DMS53 treated with DMSO at 0.1 percent for 48 hours (cell line): ENCODE results near the gene AKAP13.
A peak's percentile ranks its signal among the peaks of the same experiment; 100 is the strongest.

Experiments
- DNase-seq: peaks from one replicate; lab custom pipeline; 2025; ENCODE audit not compliant: unreplicated experiment; lab: John Stamatoyannopoulos, UW

Gene AKAP13

DNA sequence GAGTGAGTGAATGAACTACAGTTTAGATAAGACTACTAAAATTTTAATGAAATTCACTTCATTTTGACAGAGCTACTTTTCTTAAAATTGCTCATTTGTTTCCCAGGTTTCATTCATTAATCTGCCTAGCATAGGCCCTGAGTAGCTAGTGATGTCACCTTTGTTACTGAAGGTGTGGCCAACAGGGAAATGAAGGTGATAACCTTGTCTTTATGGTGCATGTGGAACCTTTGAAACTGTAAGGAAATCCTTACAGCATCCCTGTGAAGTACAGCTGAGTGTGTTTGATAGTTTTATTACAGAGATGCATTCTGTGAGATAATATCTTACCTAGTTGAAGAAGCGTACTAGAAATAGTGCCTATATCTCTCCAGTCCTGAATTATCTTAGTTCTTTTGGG, 112.9 kb downstream of the AKAP13 start:
- no peak for DNase-seq

DNA sequence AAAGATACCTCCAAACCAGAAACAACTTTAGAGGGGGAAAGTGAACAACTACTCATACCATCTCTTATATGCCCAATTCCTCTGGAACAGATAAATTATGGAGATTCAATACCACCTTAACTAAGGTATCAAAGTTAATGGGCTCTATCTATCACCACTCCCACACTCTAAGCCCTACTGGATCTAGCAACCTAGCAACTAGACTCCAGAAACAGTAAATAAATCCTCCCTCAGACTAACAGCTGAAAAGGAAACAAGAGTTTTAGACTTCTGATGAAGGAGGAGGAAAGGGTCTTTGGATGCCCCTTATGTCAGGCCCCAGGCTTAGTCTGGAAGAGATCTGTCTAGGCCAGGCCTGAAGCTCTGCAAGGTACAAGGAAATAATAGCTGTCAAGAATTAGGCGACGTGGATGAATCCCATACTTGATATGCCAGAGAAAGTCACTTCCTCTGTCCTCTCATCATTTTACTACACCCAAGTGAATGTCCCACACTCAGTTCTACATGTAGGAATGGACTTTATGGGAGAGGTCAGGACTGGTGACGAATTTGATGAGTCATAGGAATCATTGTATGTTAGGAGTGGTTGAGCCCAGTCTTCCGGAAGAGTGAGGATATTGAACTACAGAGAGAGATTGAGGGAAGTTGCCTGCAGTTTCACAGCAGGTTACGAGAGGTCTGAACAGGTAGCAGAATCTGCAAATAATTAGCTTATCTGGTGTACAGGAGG, 113.8 kb downstream of the AKAP13 start:
- peak; percentile 88 for DNase-seq

DNA sequence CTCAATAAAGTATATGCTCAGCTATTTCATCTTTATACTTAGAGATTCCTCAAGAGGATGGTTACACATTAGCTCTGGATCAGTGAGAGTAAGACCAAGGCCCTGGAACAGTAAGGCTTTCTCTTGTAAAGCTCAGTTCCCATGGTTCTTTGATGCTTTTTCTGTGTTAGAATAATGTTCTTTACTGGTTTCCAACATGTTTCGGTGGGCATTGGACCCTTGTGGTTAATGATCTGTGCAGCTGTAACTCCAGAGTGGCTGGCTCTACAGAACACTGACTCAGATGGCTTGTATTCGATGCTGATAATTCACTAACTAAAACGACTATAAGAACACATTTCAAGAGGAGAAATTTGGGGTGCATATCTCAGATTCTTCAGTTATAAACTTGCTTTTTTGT, 114.7 kb downstream of the AKAP13 start:
- DNase-seq = no peak

DNA sequence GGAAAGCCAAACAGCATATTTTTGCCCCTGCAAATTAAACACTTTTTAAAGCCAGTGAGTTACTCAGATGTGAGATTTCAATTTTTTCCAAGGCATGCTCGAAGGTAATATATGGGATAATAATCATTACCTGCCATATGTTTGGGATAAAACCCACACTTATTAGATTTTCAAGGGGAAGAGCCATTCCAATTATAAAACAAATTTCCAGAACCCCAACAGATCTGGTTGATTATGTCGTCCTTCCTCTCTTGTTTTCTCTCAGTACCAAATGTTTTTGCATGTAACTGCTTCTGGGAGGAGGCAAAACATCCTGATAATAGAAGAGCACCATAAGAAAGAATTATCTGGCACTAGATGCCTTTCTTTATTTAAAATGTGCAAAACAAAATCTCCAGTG, 115.1 kb downstream of the AKAP13 start:
- DNase-seq = no peak

DNA sequence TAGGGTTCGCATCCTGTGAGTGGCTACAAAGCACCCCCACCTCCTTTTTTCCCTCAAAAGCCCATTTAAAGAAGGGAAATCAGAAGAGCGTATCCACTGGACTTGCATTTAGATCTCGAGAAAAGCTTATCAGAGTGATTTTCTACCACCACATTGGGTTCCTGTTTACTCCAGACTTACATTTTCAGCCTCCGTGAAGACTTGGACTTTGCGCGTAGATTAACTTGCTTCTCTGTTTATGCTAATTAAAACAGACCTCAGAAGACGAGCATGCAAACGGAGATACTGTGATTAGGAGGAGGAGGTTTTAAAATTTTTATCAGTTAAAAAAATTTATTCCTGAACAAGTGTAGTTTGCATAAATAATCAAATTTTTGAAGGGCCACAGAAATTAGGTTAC, 115.7 kb downstream of the AKAP13 start:
- DNase-seq = no peak

DNA sequence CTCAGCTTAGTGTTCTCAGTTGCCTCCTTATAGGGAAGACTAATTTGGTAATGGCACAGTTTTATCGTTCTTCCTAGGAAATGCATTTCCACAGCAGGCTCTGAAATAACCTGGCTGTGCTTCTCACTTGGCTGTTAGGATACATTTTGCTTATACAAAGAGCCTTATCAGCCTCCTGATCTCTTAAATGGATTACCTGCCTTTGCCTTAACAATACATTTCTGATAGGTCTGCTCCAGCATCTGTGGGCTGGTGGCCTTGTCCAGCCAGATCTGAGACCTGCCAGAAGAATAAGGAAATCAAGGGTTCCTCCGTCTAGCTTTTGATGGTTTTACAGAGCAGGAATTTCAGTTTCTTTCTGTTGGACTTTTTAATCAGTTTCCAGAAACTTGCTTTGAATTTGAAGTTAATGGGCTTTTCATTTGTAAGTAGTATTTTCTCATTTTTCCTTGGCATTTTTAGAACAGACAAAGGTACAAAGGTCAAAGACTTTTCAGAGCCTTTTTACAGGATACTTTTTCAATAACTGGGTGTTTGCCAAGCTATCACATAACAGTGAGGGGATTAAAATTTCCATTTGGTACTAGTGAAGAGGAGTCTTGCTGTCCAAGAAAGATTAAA, 116.3 kb downstream of the AKAP13 start:
- DNase-seq = no peak

DNA sequence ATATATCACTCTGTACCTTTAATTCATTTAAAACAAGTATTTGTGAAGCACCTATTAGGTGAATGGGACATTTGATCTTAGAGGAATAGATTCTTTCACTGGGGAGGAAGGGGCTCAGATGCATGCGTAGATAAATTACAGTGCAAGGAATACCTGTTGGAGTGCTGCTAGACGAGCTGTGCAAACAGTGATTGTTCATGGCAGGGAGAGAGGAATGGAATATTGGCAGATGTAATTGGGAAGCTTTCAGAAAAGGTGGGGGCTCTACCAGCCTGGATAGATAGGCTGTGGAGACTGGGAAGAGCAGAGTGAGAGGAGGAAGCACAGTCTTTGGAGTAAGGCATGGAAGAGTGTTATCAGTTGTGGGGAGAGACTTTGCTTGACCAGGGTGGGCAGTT, 116.8 kb downstream of the AKAP13 start:
- peak; percentile 17 for DNase-seq

DNA sequence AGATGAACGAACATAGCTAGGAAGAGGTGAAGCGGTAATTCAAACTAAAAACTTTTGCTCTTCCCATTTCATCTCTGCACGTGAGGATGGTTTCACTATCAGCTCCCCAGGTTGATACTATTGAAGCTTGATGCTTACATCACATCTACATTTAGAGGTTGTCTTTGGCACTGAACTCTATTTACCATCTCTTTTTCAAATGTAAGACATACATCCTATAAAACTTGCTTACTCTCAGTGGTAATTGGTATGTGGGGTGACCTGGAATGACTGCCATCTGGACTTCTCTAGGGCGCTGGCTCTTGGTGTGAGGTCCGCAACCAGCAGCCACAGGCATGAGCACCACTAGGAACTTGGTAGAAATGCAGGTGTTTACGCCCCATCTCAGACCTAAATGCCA, 118.1 kb downstream of the AKAP13 start:
- DNase-seq = no peak

DNA sequence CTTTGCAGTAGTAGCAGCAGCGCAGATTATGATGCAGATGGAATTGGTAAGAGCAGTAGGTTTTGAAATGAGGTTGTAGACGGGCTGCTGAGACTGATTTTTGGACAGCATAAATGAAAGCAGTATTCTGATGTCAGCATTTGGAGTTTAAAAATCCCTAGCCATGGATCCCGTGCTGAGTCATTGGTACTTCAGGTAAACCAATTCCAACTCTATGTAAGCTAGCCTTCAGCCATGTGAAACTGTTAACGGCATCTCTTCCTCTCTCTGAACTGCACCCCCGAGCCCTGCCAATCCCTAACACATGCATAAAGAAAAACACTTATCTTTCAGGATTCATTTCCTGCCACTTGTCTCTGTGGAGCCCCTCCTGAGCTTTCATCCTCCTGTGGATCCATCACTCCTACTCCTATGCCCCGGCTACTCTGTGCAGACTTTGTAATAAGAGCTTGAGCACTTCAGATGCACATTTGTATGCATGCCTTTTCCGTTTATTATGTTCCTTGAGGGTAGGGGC, 119.0 kb downstream of the AKAP13 start:
- DNase-seq = peak; percentile 69

DNA sequence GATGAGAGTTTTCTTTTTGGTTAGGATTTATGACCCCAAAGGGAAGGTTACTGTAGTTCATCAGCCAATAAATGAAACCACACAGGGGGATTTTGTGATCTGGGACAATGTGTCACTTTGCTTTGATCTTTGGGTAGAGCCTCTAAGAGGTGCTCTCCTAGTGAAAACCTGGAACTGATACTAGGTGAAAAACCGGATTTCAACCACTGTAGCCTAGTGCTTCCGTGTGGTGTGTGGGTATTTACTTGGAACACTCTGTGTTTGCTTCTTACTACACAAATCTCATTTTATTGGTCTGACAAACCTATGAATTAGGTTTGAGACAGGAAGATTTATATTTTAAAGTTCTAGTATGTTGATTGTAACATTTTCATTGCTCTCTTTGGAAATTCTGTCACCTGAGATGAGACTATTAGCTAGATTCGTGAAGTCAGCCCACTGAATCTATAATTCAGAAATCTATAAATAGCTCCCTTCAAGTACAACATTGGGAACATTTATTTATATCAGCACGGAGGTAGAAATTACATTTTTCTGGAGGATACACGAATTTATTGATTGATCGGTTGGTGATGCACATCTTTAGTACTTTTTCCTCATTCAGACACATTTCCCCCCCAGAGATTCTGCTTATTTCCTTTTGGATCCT, 119.8 kb downstream of the AKAP13 start:
- DNase-seq = no peak

DNA sequence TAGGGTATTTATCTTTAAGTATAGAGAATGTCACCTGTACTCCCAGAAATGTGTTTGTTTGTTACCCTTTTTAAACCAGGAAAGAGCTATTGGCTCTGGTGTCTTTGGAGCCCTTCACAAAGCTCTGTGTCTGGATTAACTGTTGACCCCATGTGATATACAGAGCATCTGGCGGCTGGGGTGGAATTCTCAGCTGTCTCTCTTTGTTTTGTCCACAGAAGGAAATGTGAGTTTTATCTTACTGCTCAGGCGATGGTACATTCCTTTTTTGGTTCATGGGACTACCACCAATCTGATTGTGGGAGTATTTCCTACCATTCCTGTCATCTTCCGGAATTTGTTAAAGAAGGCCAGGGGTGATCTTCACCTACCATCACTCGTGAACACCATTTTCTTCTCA, 120.3 kb downstream of the AKAP13 start:
- DNase-seq = no peak

DNA sequence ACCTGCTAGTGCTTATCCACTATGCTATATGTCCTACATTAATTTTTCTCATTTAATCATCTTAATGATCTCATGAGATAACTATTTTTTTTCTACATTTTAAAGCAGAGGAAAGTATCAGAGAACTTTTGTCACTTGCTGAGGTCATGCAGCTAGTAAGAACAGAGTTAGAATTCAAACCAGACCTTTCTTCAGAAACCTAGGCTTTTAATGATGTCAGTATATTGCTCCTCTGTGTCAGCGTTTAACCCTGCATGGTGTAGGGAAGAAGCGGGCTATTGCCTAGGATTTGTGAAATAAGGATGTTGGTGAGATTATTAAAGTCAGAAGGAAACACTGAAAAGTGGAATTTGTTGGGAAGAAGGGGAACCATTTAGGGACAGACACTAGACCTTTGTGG, 121.2 kb downstream of the AKAP13 start:
- DNase-seq = no peak

DNA sequence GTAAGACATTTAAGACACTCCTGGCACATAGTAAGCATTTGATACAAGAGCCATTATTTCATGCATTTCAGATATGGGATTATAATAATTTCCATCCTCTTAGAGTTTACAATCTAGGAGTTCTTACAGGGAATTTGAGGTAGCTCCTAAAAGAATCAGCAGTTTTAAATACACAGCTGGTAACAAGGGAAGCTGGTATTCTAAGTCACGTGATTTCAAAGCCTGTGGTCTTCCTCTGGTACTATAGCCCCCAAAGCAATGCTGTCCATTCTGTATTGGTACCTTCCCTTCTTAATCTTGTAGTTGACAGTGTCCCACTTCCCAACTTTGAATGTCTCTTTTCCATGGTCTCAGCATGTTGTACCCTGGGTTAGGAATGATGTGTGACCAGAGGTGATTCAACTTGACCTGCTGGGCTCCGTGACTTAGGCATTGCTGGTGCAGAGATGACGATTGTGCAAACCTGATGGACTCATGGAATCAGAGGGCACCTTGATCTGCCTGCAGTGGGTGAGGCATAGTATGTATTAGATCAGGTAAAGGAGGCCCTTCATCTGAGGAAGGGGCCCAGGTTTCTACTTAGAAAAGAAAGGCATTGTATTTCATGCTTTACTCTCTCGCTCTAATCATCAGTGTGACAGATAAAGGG, 122.9 kb downstream of the AKAP13 start:
- DNase-seq = no peak

DNA sequence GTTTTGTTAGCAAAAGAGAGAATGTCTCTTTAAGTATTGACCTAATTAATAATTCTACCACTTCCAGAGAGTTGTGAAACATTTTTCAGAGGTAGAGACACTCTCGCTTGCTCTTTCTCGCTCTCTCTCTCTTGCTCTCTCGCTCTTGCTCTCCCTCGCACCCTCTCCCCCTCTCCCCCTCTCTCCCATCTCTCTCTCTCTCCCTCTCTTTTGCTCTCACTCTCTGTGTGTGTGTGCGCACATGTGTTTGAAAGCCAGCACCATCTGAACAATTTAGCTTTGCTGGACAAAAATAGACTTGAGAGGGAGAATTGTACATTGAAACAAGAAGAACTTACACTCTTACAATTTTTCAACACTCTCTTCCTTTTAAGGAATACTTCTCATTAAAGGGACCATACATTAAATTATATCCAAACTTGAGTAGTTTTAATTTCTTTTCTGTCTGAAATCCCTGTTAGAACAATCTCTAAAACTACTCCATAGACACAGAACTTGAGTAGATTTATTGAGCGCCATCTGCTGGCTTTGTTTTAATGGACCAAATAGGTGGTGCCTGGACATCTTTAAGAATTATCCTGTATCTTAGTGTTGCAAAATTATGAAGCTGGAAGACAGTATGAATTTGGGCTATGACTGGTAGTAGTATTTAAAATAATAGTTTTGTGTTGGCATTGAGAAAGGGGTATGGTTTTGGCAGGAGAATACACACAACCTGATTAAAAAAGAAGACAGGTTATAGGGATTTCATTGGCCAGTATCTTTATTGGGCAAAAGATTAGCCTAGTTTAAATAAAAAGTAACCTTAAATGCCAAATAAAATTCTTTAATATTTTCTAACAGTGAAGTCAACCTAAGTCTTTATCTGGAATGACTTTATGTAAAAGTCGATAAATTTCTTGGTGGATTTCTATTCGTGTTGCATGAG, 124.6 kb downstream of the AKAP13 start:
- no peak for DNase-seq

DNA sequence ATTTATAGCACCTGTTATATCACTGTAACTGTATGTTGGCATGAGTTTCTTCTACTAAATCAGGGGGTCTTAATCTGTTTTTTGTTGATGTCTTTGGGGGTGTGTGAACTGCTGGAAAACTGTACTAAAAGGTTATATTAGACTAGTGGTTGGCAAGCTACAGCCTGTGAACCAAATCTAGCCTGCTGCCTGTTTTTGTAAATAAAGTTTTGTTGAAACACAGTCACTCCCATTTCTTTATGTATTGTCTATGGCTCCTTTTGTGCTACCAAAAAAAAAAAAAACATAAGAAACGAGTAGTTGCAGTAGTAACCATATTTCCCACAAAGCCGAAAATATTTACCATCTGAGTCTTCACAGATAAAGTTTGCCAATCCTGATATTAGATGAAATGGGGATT, 126.7 kb downstream of the AKAP13 start:
- DNase-seq = no peak

DNA sequence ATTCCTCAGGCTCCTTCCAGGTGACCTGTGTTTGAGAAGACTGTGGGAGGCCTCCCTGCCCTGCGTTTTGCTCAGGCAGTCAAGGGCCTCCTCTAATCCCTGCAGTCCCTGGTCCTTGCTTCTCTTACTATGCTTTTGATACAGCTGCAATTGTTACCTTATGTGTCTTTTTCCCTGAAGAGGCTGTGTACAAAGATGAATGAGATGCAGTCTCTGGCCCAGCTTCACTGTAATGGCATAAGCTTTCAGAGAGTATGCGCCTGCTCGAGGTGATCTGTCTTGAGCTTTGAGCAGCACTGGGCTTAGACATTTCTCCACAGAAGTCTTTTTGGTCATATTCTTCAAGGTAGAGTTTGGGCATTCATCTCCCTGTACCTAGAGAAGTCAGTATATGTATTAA, 129.6 kb downstream of the AKAP13 start:
- no peak for DNase-seq

DNA sequence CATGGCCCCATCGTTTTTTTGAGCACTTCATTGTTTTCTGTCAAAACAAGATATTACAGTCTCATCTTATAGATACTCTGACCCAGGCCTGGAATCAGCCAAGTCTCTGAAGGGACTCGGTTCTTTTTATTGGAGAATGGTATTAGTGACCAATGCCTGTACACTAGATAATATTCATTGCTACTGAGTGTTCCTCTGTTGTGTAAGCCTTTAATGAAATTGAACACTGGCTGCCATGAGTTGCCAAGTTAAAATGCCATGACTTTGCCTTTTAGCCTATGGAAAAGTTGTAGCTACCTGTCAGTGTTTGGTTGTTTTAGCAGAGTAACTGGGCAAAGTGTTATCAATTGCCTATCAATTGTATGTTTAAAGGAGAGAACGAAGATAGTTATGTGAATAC, 134.0 kb downstream of the AKAP13 start:
- DNase-seq = no peak

DNA sequence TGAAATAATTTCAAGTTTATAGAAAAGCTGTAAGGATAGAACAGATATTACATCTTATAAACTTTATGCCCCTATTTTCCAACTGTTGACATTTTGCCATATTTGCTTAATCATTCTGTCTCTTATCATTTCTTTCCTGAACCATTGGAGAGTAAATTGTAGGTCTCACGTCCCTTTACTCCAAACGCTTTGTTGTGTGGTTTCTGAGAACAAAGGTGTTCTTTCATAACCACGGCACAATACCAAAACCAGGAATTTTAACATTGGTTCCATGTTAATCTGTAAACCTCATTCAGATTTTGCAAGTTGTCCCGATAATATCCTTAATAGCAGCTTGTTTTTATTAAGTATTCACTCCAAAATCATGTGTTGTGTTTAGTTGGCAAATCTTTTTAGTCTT, 134.8 kb downstream of the AKAP13 start:
- DNase-seq = no peak

DNA sequence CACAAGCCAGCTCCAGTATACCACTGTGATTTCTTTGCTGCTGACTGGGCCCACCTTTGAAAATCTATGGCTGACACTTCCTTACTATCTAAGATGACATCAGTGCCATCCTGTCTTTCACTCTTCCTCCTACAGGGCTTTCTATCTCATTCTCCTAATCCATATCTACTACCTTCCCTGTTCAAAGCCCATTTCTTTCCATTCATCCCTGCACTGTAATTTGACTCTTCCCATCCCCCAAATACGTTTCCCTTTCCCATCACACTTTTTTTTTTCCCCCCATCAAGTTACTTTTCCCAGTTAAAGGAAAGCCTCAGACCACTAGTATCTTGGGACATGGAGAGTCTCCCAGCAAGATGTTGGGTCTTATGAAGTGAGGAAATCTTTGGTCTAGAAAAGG, 136.7 kb downstream of the AKAP13 start:
- no peak for DNase-seq

DNA sequence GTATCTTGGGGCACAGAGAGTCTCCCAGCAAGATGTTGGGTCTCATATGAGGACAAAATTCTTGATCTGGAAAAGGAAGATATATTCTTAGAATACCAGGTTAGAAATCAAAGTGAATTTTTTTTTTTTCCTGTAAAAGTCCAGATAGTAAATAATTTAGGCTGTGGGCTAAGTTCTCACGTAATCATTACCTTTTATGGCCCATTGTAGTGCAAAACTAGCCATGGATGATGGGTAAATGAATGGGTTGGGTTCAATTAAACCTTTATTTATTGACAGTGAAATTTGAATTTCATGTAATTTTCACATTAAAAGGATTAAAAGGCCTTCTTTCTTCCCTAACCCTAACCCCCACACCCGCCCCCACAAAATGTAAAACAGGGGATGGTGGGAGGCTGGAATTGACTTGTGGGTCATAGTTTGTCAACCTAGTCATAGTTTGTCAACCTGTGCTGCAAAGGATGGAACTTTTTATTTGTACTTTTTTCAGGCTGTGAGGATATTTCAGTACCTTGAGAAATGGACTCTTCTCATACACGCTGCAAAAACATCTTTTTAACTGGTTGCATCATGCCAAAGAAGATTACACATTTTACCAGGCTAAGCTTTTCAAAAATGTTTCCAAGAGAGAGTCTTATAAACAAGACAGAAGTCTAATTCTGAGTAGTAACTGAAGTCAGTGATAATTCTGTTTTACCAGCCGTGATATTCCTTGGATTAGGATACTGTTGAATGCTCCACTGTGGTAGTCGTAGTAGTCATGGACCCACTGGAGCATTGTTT, 138.8 kb downstream of the AKAP13 start:
- DNase-seq = no peak
